ENCODE results near the gene CCNL2.

The CCNL2 gene

GRCh38 chr1:1393428-1393827 lies 5.7 kb downstream of the CCNL2 start:
- no peak overlapping the region for H3K4me3 ChIP-seq (ENCODE audit: control insufficient read depth, low read depth, low read length)
- TF ChIP-seq CTCF (IDR thresholded peaks at IDR 0.05; ENCODE audit: control insufficient read depth, insufficient read depth, low read depth, low read length, missing control alignments), result no peak
- no peak for DNase-seq (ENCODE audit: low read depth)

DNA sequence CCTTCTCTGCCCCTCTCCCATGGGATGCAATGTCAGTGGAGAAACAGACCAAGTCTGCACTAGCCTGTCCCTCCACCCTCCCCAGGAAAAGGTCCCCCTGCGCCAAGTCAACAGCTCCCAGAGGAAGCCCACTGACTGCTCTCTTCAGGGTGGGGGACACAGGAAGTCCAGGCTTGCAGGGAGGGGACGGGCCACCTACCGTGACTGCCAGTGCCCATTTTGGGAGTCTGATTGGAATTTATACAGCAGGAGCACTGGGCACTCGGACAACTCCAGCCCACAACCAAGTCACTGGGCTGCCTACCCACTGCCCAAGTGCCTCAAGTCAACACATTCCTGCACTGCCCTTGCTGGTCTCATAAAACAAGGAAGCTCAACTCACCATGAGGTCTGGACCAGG lies 6.1 kb downstream of the CCNL2 start:
- no peak for DNase-seq (ENCODE audit: low read depth)
- TF ChIP-seq CTCF (IDR thresholded peaks at IDR 0.05; ENCODE audit: control insufficient read depth, insufficient read depth, low read depth, low read length, missing control alignments), result no peak
- no peak overlapping the region for H3K4me3 ChIP-seq (ENCODE audit: control insufficient read depth, low read depth, low read length)

- H3K4me3 ChIP-seq (ENCODE audit: control insufficient read depth, low read depth, low read length), result no peak overlapping the region
- DNase-seq (ENCODE audit: low read depth), result no peak
- TF ChIP-seq CTCF (IDR thresholded peaks at IDR 0.05; ENCODE audit: control insufficient read depth, insufficient read depth, low read depth, low read length, missing control alignments), result no peak
Measured at GRCh38 chr1:1391225-1391624, 7.9 kb downstream of the CCNL2 start.

GRCh38 chr1:1390675-1391074 lies 8.5 kb downstream of the CCNL2 start:
- DNase-seq (ENCODE audit: low read depth), result no peak
- TF ChIP-seq CTCF (IDR thresholded peaks at IDR 0.05; ENCODE audit: control insufficient read depth, insufficient read depth, low read depth, low read length, missing control alignments), result no peak
- H3K4me3 ChIP-seq (ENCODE audit: control insufficient read depth, low read depth, low read length), result no peak overlapping the region

DNA sequence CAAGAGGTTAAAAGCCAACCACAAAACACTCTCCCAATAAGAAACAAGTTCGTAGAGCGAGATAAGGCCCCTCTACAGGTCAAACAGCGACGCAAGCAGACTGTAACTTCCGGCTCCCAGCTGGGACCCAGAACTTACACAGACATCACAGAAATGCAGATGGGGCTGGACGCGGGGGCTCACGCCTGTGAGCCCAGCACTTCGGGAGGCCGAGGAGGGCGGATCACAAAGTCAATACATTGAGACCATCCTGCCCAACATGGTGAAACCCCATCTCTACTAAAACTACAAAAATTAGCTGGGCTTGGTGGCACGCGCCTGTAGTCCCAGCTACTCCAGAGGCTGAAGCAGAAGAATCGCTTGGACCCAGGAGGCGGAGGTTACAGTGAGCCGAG lies 11.1 kb downstream of the CCNL2 start:
- TF ChIP-seq CTCF (IDR thresholded peaks at IDR 0.05; ENCODE audit: control insufficient read depth, insufficient read depth, low read depth, low read length, missing control alignments), result no peak
- no peak for DNase-seq (ENCODE audit: low read depth)
- H3K4me3 ChIP-seq (ENCODE audit: control insufficient read depth, low read depth, low read length), result no peak overlapping the region

- H3K4me3 ChIP-seq (ENCODE audit: control insufficient read depth, low read depth, low read length), result no peak overlapping the region
- TF ChIP-seq CTCF (IDR thresholded peaks at IDR 0.05; ENCODE audit: control insufficient read depth, insufficient read depth, low read depth, low read length, missing control alignments), result no peak
- no peak for DNase-seq (ENCODE audit: low read depth)
Measured at GRCh38 chr1:1387098-1388077, 11.7 kb downstream of the CCNL2 start.

Data from AG09309 (cell line).